CD4-positive, alpha-beta T cell treated with Interleukin-1 beta for 1 hour (primary cell): ENCODE results near the gene SUV39H1.
"Not testable (repeated sequence)": the region's sequence is repeated elsewhere in the genome, so short reads cannot be mapped to it uniquely, and the experiment has no call there.

Source experiments
- DNase-seq, 2 donors: peaks; one replicate each; pipeline ENCODE4 v3.0.0-alpha.2; 2020 to 2022

The SUV39H1 gene, protein sequence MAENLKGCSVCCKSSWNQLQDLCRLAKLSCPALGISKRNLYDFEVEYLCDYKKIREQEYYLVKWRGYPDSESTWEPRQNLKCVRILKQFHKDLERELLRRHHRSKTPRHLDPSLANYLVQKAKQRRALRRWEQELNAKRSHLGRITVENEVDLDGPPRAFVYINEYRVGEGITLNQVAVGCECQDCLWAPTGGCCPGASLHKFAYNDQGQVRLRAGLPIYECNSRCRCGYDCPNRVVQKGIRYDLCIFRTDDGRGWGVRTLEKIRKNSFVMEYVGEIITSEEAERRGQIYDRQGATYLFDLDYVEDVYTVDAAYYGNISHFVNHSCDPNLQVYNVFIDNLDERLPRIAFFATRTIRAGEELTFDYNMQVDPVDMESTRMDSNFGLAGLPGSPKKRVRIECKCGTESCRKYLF

DNA sequence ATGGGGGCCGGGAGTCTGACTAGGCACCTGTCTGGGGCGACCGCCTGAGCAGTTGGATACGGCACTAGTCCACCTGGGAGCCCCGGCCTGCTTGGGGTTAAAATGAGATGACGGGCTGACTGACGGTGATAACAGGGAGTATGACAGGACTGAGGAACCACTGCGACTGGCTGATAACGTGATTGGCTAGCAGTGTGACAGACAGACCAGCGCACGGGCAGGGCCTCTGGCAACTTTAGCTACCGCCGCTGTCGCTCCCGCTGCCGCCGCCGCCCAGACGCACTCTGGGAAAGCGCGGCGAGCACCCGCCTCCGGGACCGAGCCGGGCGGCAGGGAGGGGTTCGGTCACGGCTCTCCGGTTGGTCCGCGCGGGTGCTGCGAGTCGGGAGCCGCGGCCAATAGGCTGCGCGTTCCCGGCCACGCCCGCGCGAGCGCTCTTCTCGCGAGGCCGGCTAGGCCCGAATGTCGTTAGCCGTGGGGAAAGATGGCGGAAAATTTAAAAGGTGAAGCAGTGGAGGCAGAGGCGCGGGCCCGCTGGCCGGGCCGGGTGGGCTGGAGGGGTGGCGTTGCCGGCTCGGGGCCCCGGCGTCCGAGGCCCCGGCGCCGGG lies at the start of gene SUV39H1:
Gene SUV39H1 (plus strand): TSS at position 434 of the 608 bp plus-strand sequence. CDS start 51 bp downstream, at position 485.
- DNase-seq: peak; percentile 89 to 92

DNA sequence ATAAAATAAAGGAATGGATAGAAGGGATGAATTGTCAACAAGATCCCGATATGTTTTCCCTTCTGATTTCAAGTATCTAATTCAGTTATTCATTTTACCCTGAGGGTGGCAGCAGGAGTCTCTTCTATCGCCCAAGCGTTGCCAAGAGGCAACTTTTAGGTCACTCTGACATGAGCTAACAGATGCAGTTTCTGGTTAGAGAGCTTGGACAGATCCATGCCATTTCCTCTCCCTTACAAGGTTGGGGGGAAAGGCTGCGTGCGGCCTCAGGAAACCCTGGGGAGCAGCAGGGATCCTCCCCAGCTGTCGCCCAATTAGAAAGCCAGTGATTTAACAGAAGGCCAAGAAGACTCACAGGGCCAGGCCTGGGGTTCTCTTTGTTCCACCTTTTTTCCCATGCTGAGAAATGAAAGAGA lies 48.2 kb upstream of the SUV39H1 start:
- DNase-seq: peak; percentile 40 to 58

DNA sequence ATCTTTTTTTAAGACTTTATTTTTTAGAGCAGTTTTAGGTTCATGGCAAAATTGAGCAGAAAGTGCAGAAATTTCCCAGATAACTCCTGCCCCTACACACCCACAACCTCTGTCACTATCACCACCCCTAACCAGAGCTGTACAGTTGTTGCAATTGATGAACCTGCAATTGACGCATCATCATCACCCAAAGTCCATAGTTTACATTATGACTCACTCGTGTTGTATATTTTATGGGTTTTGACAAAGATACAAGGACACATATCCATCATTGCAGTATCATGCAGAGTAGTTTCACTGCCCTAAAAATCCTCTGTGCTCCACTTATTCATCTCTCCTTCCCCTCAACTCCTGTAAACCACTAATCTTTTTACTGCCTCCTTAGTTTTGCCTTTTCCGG lies 47.4 kb upstream of the SUV39H1 start:
- no peak for DNase-seq

DNA sequence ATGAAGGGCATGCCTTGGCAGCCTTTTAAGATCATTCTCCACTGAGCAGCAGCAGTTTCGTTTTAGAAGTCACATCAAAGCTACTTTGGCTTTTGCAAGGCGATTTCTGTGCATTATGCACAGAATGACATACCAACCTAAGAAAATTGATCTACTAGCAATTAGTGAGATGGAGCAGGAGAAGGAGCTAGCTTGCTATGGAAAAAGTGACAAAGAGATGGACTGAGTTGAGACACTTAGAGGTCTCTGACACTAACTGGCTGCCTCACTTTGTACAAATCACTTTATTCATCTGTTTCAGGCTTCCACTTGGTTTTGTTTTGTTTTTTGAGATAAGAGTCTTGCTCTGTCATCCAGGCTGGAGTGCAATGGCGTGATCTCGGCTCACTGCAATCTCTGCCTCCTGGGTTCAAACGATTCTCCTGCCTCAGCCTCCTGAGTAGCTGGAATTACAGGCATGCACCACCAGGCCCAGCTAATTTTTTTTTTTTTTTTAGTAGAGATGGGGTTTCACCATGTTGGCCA lies 44.4 kb upstream of the SUV39H1 start:
- DNase-seq: not testable (repeated sequence)

DNA sequence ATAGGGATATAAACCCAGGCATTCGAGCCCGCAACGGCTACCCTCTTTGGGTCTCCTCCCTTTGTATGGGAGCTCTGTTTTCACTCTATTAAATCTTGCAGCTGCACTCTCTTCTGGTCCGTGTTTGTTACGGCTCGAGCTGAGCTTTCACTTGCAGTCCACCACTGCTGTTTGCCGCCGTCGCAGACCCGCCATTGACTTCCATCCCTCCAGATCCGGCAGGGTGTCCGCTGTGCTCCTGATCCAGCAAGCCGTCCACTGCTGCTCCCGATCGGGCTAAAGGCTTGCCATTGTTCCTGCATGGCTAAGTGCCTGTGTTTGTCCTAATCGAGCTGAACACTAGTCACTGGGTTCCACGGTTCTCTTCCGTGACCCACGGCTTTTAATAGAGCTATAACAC lies 41.8 kb upstream of the SUV39H1 start:
- DNase-seq: not testable (repeated sequence)

DNA sequence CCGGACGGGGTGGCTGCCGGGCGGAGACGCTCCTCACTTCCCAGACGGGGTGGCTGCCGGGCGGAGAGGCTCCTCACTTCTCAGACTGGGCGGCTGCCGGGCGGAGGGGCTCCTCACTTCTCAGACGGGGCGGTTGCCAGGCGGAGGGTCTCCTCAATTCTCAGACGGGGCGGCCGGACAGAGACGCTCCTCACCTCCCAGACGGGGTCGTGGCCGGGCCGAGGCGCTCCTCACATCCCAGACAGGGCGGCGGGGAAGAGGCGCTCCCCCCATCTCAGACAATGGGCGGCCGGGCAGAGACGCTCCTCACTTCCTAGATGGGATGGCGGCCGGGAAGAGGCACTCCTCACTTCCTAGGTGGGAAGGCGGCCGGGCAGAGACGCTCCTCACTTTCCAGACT lies 36.8 kb upstream of the SUV39H1 start:
- DNase-seq: not testable (repeated sequence)

DNA sequence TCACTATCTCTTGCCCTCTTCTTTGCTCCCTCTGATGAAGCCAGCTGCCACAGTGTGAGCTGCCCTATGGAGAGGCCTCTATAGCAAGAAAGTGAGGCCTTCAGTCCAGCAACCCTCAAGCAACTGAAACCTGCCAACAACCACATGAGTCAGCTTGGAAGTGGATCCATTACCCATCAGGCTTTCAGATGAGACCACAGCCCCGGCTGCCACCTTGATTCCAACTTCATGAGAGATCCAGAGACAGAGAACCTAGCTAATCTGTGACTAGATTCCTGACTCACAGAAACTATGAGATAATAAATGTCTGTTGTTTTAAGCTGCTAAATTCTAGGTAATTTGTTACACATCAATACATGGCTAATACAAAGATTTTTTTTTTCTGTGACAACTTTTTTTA lies 33.3 kb upstream of the SUV39H1 start:
- DNase-seq: no peak

DNA sequence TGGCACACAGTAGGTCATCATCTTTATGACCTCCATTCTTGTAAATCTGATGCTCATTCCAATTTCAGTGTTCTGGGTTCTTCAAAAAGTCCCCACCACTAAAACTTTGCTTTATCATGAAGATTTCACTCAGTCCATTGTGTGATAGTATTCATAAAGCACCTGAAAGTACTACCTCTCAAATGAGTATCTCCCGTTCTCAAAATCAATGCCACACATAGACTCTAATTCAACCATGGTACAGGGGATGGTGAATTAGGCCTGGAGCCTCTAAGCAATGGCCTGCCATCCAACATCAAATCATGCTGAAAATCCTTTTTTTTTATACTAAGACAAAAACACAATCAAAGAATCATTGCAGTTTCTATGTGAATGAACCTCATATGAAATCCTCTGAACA lies 32.4 kb upstream of the SUV39H1 start:
- no peak for DNase-seq

DNA sequence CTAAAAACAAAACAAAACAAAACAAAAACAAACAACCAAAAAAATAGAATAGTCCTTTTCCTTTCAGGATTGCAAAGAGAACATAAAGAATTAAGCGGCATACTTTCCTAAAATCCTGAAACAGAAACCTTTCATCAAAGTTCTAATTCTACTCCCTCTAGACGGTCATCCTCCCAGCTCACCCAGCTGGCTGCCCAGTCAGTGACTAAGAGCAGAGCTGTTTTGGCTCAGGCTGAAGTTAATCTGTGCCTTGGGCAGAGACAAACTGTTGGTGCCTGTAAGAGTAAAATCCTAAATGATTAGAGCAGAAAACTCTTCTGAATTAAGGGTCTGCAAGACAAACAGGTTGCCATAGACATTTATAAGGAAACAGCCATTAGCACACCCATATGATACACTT lies 30.5 kb upstream of the SUV39H1 start:
- DNase-seq: no peak

DNA sequence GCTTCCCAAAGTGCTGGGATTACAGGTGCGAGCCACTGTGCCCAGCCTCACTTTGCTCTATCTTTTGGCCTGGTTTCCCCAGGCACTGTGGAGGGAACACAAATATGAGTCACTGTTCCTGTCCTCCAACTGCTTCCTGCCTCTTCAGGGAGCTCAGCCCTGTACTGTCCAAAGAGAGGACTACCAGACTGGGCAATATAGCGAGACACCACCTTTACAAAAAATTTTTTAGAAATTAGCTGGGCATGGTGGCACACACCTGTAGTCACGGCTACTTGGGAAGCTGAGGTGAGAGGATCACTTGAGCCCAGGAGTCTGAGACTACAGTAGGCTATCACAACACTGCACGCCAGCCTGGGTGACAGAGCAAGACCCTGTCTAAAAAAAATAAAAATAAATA lies 29.9 kb upstream of the SUV39H1 start:
- DNase-seq: no peak

DNA sequence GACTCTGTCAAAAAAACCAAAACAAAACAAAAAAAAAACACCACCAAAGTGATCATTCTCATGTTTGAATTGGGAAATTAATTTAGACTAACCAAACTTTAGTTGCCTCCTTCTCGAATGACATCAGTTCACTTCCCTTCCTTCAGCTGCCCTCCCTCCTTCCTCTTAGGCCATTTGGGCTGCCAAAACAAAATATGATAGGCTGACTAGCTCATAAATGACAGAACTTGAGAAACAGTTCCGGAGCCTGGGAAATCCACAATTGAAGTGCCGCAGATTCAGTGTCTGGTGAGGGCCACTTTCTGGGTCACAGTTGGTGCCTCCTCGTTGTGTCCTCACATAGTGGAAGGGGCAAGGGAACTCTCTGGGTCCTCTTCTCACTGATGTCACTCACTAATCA lies 29.0 kb upstream of the SUV39H1 start:
- peak in 1 of 2 donors; percentile 42 for DNase-seq

DNA sequence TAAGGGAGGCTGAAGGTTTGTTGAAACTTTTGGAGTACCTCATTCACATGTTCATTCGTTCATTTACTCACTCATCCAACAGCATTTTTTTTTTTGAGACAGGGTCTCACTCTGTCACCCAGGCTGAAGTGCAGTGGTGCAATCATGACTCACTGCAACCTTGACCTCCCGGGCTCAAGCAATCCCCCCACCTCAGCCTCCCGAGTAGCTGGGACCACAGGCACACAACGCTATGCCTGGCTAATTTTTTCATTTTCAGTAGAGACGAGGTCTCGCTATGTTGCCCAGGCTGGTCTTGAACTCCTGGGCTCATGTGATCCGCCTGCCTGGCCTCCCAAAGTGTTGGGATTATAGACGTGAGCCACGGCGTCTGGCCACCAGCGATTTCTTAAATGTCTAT lies 28.3 kb upstream of the SUV39H1 start:
- not testable (repeated sequence) for DNase-seq

DNA sequence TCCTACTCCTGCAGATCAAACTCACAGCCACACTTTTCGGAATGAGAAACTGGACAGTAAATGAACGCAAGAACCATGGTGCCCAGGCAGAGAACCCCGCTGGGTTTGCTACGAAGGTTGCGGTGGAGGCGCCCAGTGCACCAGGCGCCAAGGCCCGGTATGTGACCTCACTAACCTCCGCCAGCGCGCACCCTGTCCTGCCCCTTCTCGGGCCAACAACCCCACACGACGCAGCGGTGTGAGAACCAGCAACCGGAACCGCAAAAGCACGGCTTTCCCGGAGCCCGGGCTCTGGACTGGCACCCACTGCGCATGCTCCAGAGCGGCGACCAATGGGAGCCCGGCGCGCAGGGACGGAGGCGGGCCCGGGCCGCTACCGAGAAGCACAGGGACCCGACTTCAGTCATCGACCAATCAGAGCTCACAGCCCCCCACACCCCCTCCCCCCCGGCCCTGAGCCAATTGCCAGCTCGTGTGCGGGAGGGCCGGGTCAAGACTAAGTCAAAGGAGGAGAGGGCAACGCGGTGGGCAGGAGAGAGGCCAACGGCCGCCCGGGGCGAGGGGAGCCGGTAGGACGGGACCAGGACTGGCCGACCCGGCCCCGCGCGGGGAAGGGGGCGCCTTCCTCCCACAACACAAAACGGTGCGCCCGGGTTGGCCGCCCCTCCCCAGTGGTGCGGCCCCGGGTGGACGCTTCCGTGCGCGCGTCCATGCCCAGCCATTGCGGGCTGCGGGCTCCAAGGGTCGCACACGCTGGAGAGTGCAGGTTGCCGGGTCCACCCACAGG lies 20.2 kb upstream of the SUV39H1 start:
- DNase-seq: peak; percentile 93

DNA sequence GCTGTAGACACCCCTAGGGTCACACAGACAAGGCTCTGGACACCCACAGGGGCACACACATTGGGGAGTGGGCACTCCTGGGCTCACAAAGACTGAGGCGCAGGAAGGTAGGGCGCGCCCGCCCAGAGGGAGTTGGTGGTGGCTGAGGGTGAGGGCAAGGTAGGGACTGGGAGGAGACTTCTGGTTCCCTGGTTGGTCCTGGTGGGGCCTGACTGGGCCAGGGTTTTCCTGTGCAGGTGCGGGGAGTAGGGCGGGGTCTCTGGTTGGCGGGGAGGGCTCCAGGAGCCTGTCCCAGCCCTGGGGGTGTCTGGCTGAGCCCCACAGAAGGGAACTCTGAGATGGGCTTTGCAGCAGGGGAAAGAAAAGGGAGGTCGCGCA lies 19.7 kb upstream of the SUV39H1 start:
- DNase-seq: peak; percentile 7 to 21

DNA sequence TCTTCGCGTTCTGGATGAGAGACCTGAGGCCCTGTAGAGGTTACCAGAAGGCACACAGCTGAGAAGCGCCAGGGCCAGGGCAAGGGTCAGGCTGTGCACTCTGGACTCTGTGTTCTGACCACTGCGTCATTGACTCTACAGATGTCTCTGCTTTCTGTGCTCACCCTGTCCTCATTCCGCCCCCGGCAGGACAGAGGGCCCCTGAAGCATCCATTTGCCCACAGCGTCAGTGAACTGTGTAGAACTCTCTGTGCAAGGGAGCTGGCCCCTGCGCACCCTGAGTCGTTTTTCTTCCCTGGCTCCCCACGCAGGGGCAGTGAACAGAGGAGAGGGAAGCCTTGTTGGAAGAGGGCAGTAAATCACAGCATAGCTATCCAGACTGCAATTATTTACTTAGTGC lies 19.0 kb upstream of the SUV39H1 start:
- no peak for DNase-seq

DNA sequence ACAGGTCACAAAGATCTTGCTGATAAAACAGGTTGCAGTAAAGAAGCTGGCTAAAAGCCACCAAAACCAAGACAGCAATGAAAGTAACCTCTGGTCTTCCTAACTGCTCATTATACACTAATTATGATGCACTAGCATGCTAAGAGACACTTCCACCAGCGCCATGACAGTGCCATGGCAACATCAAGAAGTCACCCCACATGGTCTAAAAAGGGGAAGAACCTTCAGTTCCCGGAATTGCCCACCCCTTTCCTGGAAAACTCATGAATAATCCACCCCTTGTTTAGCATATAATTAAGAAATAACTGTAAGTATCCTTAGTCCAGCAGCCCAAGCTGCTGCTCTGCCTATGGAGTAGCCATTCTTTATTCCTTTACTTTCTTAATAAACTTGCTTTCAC lies 16.1 kb upstream of the SUV39H1 start:
- DNase-seq: peak in 1 of 2 donors; percentile 54

DNA sequence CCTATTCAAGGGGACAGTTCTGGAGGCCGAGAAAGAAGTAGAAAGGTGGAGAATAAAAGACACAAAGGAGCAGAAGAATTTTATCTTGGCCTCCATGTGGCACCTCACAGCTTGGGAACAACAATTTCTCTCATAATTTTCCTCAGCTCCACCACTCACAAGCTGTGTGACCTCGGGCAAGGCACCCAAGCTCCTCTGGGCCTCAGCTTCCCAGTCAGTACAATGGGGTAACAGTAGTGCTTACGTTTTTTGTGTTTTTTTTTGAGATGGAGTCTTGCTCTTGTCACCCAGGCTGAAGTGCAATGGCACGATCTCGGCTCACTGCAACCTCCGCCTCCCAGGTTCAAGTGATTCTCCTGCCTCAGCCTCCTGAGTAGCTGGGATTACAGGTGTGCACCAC lies 15.6 kb upstream of the SUV39H1 start:
- not testable (repeated sequence) for DNase-seq

DNA sequence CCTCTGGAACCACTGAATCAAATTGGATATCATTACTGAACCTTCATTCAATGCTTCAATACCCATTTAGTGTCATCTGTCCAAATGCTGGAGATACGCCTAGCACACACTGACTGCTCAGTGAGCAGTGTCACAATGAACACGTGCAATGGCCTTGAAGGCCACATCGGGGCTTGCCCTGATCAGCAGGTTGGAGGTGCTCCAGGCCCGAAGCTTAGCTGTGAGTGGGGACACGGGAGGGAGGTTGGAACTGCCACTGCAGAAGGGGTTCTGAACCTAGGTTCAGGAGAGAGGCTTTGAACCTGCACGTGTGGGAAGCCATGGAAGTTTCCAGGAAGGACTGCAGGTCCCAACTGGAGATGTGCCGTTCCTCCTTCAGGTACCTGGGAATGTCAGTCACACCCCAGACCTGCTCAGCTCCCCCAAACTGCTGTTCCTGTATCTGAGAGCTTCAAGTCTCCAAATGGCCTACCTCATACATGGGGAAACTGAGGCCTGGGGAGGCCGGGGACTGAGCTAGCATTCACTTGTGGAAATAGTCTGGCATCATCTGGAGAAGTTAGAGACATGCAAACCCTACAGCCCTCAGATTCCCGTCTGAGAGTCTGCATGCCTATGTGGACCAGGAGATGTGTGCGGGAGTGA lies 14.9 kb upstream of the SUV39H1 start:
- DNase-seq: no peak

DNA sequence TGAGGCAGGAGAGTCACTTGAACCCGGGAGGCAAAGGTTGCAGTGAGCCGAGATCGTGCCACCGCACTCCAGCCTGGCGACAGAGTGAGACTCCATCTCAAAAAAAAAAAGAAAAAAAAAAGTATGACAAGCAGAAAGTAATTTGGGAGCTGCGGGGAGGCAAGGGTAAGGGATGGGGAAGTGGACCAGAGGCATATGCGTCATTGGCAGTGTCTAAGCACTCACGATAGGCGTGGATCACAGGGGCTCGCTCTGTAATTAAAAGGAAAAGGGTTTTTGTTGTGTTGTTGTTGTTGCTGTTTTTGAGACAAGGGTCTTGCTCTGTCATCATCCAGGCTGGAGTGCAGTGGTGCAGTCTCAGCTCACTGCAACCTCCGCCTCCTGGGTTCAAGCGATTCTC lies 13.7 kb upstream of the SUV39H1 start:
- peak in 1 of 2 donors; percentile 59 for DNase-seq

DNA sequence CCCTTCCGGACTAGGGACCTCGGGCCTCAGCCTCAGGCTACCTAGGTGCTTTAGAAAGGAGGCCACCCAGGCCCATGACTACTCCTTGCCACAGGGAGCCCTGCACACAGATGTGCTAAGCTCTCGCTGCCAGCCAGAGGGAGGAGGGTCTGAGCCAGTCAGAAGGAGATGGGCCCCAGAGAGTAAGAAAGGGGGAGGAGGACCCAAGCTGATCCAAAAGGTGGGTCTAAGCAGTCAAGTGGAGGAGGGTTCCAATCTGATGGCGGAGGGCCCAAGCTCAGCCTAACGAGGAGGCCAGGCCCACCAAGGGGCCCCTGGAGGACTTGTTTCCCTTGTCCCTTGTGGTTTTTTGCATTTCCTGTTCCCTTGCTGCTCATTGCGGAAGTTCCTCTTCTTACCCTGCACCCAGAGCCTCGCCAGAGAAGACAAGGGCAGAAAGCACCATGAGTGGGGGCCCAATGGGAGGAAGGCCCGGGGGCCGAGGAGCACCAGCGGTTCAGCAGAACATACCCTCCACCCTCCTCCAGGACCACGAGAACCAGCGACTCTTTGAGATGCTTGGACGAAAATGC lies 13.0 kb upstream of the SUV39H1 start, which contains the start of gene WAS:
Gene WAS (plus strand): TSS at position 389 of the 572 bp plus-strand sequence. CDS start 55 bp downstream, at position 444.
- peak; percentile 64 to 69 for DNase-seq

DNA sequence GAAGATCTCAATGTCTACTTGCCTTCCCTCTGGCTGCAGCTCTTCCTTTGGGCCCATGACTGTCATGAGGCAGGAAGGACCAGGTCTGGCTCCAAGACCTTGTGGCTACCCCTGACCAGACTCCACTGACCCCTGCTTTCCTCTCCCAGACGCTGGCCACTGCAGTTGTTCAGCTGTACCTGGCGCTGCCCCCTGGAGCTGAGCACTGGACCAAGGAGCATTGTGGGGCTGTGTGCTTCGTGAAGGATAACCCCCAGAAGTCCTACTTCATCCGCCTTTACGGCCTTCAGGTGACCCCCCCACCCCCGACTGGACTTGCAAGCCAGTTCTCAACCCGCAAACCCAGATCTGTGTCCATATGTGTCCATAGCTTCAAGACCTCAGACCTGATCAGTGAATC lies 12.4 kb upstream of the SUV39H1 start:
- DNase-seq: no peak

DNA sequence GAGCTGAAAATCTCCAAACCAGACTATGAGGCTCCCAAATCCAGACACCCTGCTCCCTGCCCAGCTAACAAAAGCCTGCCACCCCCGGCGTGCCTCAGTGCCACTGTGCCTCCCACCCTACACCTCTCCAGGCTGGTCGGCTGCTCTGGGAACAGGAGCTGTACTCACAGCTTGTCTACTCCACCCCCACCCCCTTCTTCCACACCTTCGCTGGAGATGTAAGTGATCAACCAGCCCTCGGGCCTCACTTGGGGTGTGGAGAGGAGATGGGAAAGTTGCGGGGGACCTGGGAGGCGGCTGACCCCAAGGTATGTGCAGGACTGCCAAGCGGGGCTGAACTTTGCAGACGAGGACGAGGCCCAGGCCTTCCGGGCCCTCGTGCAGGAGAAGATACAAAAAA lies 11.1 kb upstream of the SUV39H1 start:
- DNase-seq: no peak
